CD4-positive, alpha-beta T cell (primary cell): ENCODE measurements around the gene MYT1. TPM values are rescaled to one million over a fixed set of nuclear protein-coding genes. Genes with fewer than 3 reads are reported as not detected.
A peak's percentile ranks its signal among the peaks of the same experiment; 100 is the strongest.

Experiments used
- ATAC-seq: fragments of 200-7000 bp; cut with Tn5 transposase; one replicate; pipeline ENCODE4 v1.10.0; 2022; ENCODE audit warnings: mild to moderate bottlenecking; ENCODE audit not compliant: poor library complexity
- CTCF ChIA-PET: fragments of 350-600 bp; sonication (Branson Sonifier 250); formaldehyde crosslinking; loops from one replicate; lab custom pipeline; 2021; ENCODE audit warnings: antibody characterized with exemption, inconsistent platforms; lab: Charles Lee
- POLR2A ChIA-PET: fragments of 350-600 bp; sonication (Branson Sonifier 250); formaldehyde crosslinking; loops from one replicate; lab custom pipeline; 2021; ENCODE audit warnings: antibody characterized with exemption, inconsistent platforms; lab: Charles Lee
- DNase-seq, 14 experiments: peaks; one replicate each; pipeline ENCODE4 v3.0.0-alpha.2; 2013 to 2020; ENCODE audit warnings: mixed read lengths in 2 of 14
- H3K27ac ChIP-seq, 2 donors: one replicate each; pipeline versions ENCODE4 v1.5.1 to v1.7.0; 2013; ENCODE audit warnings: low read length in 2 of 2, low read depth in 1 of 2, mild to moderate bottlenecking in 1 of 2
- H3K27me3 ChIP-seq, 2 experiments: 1 replicate in 1 of 2; 2 replicates in 1 of 2; pipeline versions ENCODE4 v1.6.1 to v1.7.0; 2013; ENCODE audit warnings: low read length in 2 of 2, control low read depth in 1 of 2, mild to moderate bottlenecking in 1 of 2, moderate library complexity in 1 of 2; ENCODE audit not compliant: insufficient read depth in 2 of 2, control insufficient read depth in 1 of 2
- H3K36me3 ChIP-seq: one replicate; pipeline ENCODE4 v1.6.1; 2013; ENCODE audit warnings: low read length, control low read depth; ENCODE audit not compliant: insufficient read depth
- H3K4me1 ChIP-seq: one replicate; pipeline ENCODE4 v1.6.1; 2013; ENCODE audit warnings: low read length, control low read depth; ENCODE audit not compliant: insufficient read depth
- H3K4me3 ChIP-seq: one replicate; pipeline ENCODE4 v1.5.1; 2013; ENCODE audit warnings: mild to moderate bottlenecking, low read length, moderate library complexity
- H3K9me3 ChIP-seq, 2 experiments: 1 replicate in 1 of 2; 2 replicates in 1 of 2; pipeline versions ENCODE4 v1.6.1 to v1.7.0; 2013; ENCODE audit warnings: low read length in 2 of 2, mild to moderate bottlenecking in 2 of 2, control low read depth in 1 of 2, moderate library complexity in 1 of 2; ENCODE audit not compliant: control insufficient read depth in 1 of 2, insufficient read depth in 1 of 2
- H3K27ac Mint-ChIP-seq: one replicate; pipeline ENCODE4 v1.8.0; 2020; ENCODE audit warnings: mixed read lengths
- H3K27me3 Mint-ChIP-seq: one replicate; pipeline ENCODE4 v1.8.0; 2021; ENCODE audit warnings: mixed read lengths
- H3K36me3 Mint-ChIP-seq: one replicate; pipeline ENCODE4 v1.8.0; 2021; ENCODE audit warnings: low read depth, mixed read lengths
- H3K4me1 Mint-ChIP-seq: one replicate; pipeline ENCODE4 v1.8.0; 2021; ENCODE audit warnings: low read depth, mixed read lengths
- H3K4me3 Mint-ChIP-seq: one replicate; pipeline ENCODE4 v1.8.0; 2020; ENCODE audit warnings: mild to moderate bottlenecking, mixed read lengths
- H3K9me3 Mint-ChIP-seq: one replicate; pipeline ENCODE4 v1.8.0; 2020; ENCODE audit warnings: mixed read lengths
- intact Hi-C, 2 experiments: fragments of 100-400 bp; cut with DNase I in 1 of 2; cut with micrococcal nuclease in 1 of 2; formaldehyde crosslinking; loops; one replicate each; pipeline versions ENCODE4 v1.15.1 to v1.9.0; 2023 to 2025; cut with DNase I, micrococcal nuclease
- total RNA-seq, 174 experiments: library from RNA in 2 of 174; stranded (reverse) in 2 of 174; gene quantifications; one replicate each; pipeline ENCODE4 v1.2.3 and lab custom pipeline; 2021 to 2026
- TF ChIP-seq, protein P1 (sequence below): fragments of 200-600 bp; IDR thresholded peaks from one replicate; pipeline ENCODE4 v1.8.0; 2022; ENCODE audit warnings: antibody characterized with exemption, mild to moderate bottlenecking

The MYT1 gene
- total RNA-seq, 2 experiments from 2014 or later, result 1.0 TPM; not detected in 1

DNA sequence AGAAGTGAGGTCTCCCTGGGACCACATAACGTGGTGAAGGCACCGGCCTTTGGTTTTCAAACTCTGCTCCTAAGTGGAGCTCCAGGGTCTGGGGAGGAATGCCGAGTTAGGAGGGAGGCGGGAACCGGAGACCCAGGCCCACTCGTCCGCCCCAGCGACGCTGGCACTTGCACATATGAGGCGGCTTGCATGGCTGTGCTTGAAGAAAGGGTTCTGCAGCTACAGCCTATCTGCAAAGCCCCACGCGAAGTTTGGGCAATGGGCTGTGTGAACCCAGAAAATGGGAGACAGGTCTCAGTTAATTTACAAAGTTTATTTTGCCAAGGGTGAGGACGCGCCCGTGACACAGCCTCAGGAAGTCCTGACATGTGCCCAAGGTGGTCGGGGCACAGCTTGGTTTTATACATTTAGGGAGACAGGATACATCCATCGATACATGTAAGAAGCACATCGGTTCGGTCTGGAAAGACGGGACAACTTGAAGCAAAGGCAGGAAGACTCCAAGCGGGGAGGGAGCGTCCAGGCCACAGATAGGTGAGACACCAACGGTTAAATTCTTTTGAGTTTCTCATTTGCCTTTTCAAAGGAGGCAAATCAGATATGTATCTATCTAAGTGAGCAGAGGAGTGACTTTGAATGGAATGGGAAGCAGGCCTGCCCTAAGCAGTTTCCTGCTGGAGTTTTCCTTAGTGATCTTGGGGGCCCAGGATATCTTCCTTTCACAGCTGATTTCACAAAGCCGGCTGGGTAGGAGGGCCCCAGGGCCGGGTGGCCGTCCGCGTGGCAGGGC, 90.5 kb downstream of the MYT1 start:
- TF ChIP-seq, protein P1, sequence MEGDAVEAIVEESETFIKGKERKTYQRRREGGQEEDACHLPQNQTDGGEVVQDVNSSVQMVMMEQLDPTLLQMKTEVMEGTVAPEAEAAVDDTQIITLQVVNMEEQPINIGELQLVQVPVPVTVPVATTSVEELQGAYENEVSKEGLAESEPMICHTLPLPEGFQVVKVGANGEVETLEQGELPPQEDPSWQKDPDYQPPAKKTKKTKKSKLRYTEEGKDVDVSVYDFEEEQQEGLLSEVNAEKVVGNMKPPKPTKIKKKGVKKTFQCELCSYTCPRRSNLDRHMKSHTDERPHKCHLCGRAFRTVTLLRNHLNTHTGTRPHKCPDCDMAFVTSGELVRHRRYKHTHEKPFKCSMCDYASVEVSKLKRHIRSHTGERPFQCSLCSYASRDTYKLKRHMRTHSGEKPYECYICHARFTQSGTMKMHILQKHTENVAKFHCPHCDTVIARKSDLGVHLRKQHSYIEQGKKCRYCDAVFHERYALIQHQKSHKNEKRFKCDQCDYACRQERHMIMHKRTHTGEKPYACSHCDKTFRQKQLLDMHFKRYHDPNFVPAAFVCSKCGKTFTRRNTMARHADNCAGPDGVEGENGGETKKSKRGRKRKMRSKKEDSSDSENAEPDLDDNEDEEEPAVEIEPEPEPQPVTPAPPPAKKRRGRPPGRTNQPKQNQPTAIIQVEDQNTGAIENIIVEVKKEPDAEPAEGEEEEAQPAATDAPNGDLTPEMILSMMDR, result no peak
- DNase-seq, result peak in 1 of 14 experiments; percentile 14
- Histone ChIP-seq H3K4me3 (peak overlapping the region; percentile 45), H3K27ac (no peak overlapping the region), H3K9me3 (no peaks in the 10 kb centered on the region), H3K4me1 (peaks cover 26% of the 10 kb centered on the region), H3K27me3 (no peaks in the 10 kb centered on the region), H3K36me3 (no peaks in the 10 kb centered on the region)
- Mint-ChIP-seq H3K27ac (peak overlapping the region; percentile 81), H3K4me1 (peaks cover 45% of the 10 kb centered on the region), H3K27me3 (peaks cover 5% of the 10 kb centered on the region), H3K4me3 (peak overlapping the region; percentile 85), H3K36me3 (peaks cover 9% of the 10 kb centered on the region), H3K9me3 (no peaks in the 10 kb centered on the region)
- POLR2A ChIA-PET, result interaction anchor here (0.6 to 2.0 kb wide), 9 partner anchors 13 to 1214 kb away, joined by 3 to 8 read pairs (median 3); partner anchors contain the start of genes OPRL1, PPDPF and RGS19
- CTCF ChIA-PET, result interaction anchor here (1.1 to 6.2 kb wide), 2 partner anchors 31 to 171 kb away, joined by 3 to 31 read pairs; no protein-coding TSS in a partner anchor
- intact Hi-C loops, result loop anchor here in 1 of 2 experiments (5.0 kb wide), 2 partner anchors 172 to 597 kb away; partner anchors contain the start of genes LKAAEAR1, OPRL1 and RTEL1
- ATAC-seq, result no peak

DNA sequence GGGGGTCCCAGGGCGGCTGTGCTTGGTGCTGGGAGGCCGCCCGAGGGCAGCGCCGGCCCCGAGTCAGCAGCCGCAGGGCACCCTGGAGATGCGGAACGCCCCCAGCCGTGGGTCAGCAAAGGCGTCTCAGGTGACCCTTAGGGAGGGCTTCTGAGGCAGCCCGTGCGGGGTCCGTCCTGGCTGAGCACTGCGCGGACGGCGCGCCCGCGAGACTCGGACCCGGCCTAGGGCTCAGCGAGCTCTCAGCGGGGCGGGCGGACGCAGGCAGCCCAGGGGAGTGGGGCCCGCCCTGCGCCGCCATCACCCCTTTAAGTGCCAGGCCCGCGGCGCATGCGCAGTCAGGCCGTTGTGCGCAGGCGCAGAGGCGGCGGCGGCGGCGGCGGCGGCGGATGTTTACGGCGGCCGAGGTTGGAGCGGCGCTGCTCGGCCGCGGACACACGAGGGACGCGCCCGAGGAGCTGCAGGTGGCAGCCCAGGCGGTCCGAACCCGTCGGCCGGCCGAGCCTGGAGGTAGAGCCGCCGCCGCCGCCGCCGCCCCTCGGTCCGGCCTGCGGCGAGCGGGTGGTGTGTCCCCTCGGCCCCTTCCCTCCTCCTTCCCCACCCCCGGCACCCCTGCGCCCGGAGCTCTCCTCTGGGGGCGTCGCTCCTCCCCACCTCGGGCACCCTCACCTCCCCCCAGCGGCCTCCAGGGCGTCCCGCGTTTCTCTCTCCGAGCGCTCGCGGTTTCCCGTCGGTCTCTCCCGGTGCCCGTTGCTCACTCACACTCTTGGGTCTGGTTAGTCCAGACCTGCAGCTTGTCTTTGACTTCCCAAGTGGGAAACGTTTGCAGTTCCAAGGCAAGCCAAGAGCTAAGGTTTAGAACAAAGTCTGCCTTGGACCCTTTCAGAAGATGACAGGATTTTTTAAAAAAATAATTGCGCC, 91.4 kb downstream of the MYT1 start, which contains the start of gene PCMTD2:
Gene PCMTD2 (plus strand): TSS at position 388 of the 921 bp plus-strand sequence. CDS start 4,218 bp downstream, outside the sequence.
- intact Hi-C loops, result loop anchor here in 1 of 2 experiments (5.0 kb wide), 1 partner anchor 598 kb away; the partner anchor contains the start of gene RTEL1
- H3K36me3 Mint-ChIP-seq, result peaks cover 17% of the 10 kb centered on the region
- Histone ChIP-seq H3K9me3 (no peaks in the 10 kb centered on the region), H3K27me3 (no peaks in the 10 kb centered on the region), H3K36me3 (peaks cover 7% of the 10 kb centered on the region), H3K27ac (peak within 1 kb of the TSS; percentile 74 to 77), H3K4me1 (peaks cover 34% of the 10 kb centered on the region), H3K4me3 (peak within 1 kb of the TSS; percentile 90)
- peak within 1 kb of the TSS; percentile 94 for H3K27ac Mint-ChIP-seq
- CTCF ChIA-PET, result interaction anchor here (1.1 to 6.2 kb wide), 2 partner anchors 30 to 172 kb away, joined by 3 to 31 read pairs; no protein-coding TSS in a partner anchor
- H3K4me1 Mint-ChIP-seq, result peaks cover 54% of the 10 kb centered on the region
- ATAC-seq (peak; percentile 86), DNase-seq (peak; percentile 60 to 94 (median 84))
- POLR2A ChIA-PET, result interaction anchor here (0.7 to 2.0 kb wide), 13 partner anchors 10 to 1152 kb away, joined by 3 to 8 read pairs (median 3); partner anchors contain the start of genes OPRL1, PPDPF and RGS19
- H3K4me3 Mint-ChIP-seq, result peak within 1 kb of the TSS; percentile 94
- H3K9me3 Mint-ChIP-seq, result no peaks in the 10 kb centered on the region
- peaks cover 5% of the 10 kb centered on the region for H3K27me3 Mint-ChIP-seq
- TF ChIP-seq, protein P1, result no peak
